Neural cell (in vitro differentiated cells): Measurements from ENCODE around the gene PTPRU. TPM values are rescaled to one million over a fixed set of nuclear protein-coding genes. Genes with fewer than 3 reads are reported as not detected.
"Not testable (repeated sequence)": the region's sequence is repeated elsewhere in the genome, so short reads cannot be mapped to it uniquely, and the experiment has no call there.

Experiments used
- H2AFZ ChIP-seq: fragments of 200-600, 300-800 bp; sonication (generic), shearing (Covaris generic); 2 replicates; pipeline ENCODE4 v1.6.0; 2014; ENCODE audit warnings: low read depth, mild to moderate bottlenecking, antibody characterized with exemption, low read length, moderate library complexity
- H3F3A ChIP-seq: fragments of 200-600 bp; shearing (Covaris generic); 2 replicates; pipeline ENCODE4 v1.6.1; 2016; ENCODE audit warnings: mild to moderate bottlenecking, moderate library complexity, mixed read lengths, antibody characterized with exemption, low read length; ENCODE audit not compliant: insufficient read depth, poor library complexity, severe bottlenecking
- H3K27ac ChIP-seq: fragments of 200-600, 300-800 bp; sonication (generic), shearing (Covaris generic); 2 replicates; pipeline ENCODE4 v1.5.1; 2014; ENCODE audit warnings: mild to moderate bottlenecking, low read length, moderate library complexity
- H3K27me3 ChIP-seq: fragments of 300-800, 200-600 bp; sonication (generic), shearing (Covaris generic); 2 replicates; pipeline ENCODE4 v1.6.0; 2014; ENCODE audit warnings: mild to moderate bottlenecking, low read depth, low read length, moderate library complexity; ENCODE audit not compliant: insufficient read depth
- H3K36me3 ChIP-seq: fragments of 300-800, 200-600 bp; sonication (generic), shearing (Covaris generic); 2 replicates; pipeline ENCODE4 v1.5.1; 2014; ENCODE audit warnings: mild to moderate bottlenecking, antibody characterized with exemption, low read length, moderate library complexity; ENCODE audit not compliant: insufficient read depth
- H3K4me2 ChIP-seq: fragments of 300-800, 200-600 bp; sonication (generic), shearing (Covaris generic); 2 replicates; pipeline ENCODE4 v1.6.0; 2014; ENCODE audit warnings: mild to moderate bottlenecking, low read length
- H3K4me3 ChIP-seq: fragments of 300-800, 200-600 bp; sonication (generic), shearing (Covaris generic); 2 replicates; pipeline ENCODE4 v1.5.1; 2014; ENCODE audit warnings: mild to moderate bottlenecking, low read length, moderate library complexity
- H3K79me2 ChIP-seq: fragments of 200-600 bp; shearing (Covaris generic); replicated peaks from 2 replicates; pipeline ENCODE4 v1.6.0; 2014; ENCODE audit warnings: mild to moderate bottlenecking, low read length, moderate library complexity; ENCODE audit not compliant: insufficient read depth
- H3K9ac ChIP-seq: fragments of 300-800, 200-600 bp; sonication (generic), shearing (Covaris generic); 2 replicates; pipeline ENCODE4 v1.6.1; 2016; ENCODE audit warnings: mild to moderate bottlenecking, low read length, mixed read lengths
- H3K9me2 ChIP-seq: fragments of 200-600 bp; shearing (Covaris generic); 2 replicates; pipeline ENCODE4 v1.6.1; 2016; ENCODE audit warnings: mild to moderate bottlenecking, low read length, mixed read lengths; ENCODE audit not compliant: insufficient read depth
- H3K9me3 ChIP-seq: fragments of 200-600, 300-800 bp; sonication (generic), shearing (Covaris generic); 2 replicates; pipeline ENCODE4 v1.6.1; 2016; ENCODE audit warnings: mild to moderate bottlenecking, mixed run types, low read length, moderate library complexity, mixed read lengths
- H4K20me1 ChIP-seq: fragments of 200-600 bp; shearing (Covaris generic); 2 replicates; pipeline ENCODE4 v1.6.1; 2016; ENCODE audit warnings: mild to moderate bottlenecking, mixed run types; ENCODE audit not compliant: insufficient read depth
- EP300 ChIP-seq: fragments of 450-650 bp; conservative IDR thresholded peaks from 2 replicates; pipeline ENCODE4 v1.6.1; 2014; ENCODE audit warnings: antibody characterized with exemption, mild to moderate bottlenecking, moderate library complexity; ENCODE audit not compliant: poor library complexity, severe bottlenecking
- EZH2 ChIP-seq: fragments of 200-600, 300-800 bp; shearing (Covaris generic), sonication (generic); IDR thresholded peaks from 2 replicates; pipeline ENCODE4 v1.6.1; 2014; ENCODE audit warnings: antibody characterized with exemption, low read length, borderline replicate concordance, mild to moderate bottlenecking; ENCODE audit not compliant: insufficient read depth, poor library complexity, severe bottlenecking
- MXI1 ChIP-seq: fragments of 450-650 bp; conservative IDR thresholded peaks from 2 replicates; pipeline ENCODE4 v1.6.1; 2014; ENCODE audit warnings: antibody characterized with exemption, mild to moderate bottlenecking; ENCODE audit not compliant: poor library complexity, severe bottlenecking
- POLR2AphosphoS5 ChIP-seq: IDR thresholded peaks from 2 replicates; pipeline ENCODE4 v1.6.1; 2012
- RAD21 ChIP-seq: fragments of 450-650 bp; conservative IDR thresholded peaks from 2 replicates; pipeline ENCODE4 v1.6.1; 2014; ENCODE audit warnings: antibody characterized with exemption, mild to moderate bottlenecking, moderate library complexity
- SMC3 ChIP-seq: fragments of 450-650 bp; conservative IDR thresholded peaks from 2 replicates; pipeline ENCODE4 v1.6.1; 2014; ENCODE audit warnings: antibody characterized with exemption, mild to moderate bottlenecking, moderate library complexity; ENCODE audit not compliant: poor library complexity
- TAF1 ChIP-seq: IDR thresholded peaks from 2 replicates; pipeline ENCODE4 v1.6.1; 2012; ENCODE audit warnings: low read depth
- polyA plus RNA-seq: library from polyadenylated mRNA; depleted of rRNA; stranded (reverse); fragments of >200 nt; gene quantifications from 2 replicates; pipeline ENCODE4 v1.2.3, GENCODE V29; 2014
- TF ChIP-seq, protein P1 (sequence below): IDR thresholded peaks from 2 replicates; pipeline ENCODE4 v1.6.1; 2012; ENCODE audit warnings: borderline replicate concordance
- TF ChIP-seq, protein P2 (sequence below): fragments of 450-650 bp; IDR thresholded peaks from 2 replicates; pipeline ENCODE4 v1.5.1; 2014; ENCODE audit warnings: antibody characterized with exemption, mild to moderate bottlenecking, moderate library complexity; ENCODE audit not compliant: poor library complexity, severe bottlenecking

Gene PTPRU
- polyA plus RNA-seq, 1 donor from 2014 or later: 5.0 TPM

GRCh38 chr1:29221296-29221695 lies 15.0 kb upstream of the PTPRU start:
- Histone ChIP-seq H3K9me2 (no peaks in the 10 kb centered on the region), H3K36me3 (no peaks in the 10 kb centered on the region), H3F3A (no peaks in the 10 kb centered on the region), H4K20me1 (no peaks in the 10 kb centered on the region), H3K4me3 (no peak overlapping the region), H3K4me2 (no peak overlapping the region), H3K9ac (no peak overlapping the region), H3K79me2 (no peaks in the 10 kb centered on the region), H3K9me3 (no peaks in the 10 kb centered on the region), H3K27me3 (no peaks in the 10 kb centered on the region), H3K27ac (no peak overlapping the region), H2AFZ (no peak overlapping the region)
- TF ChIP-seq SMC3: no peak
- no peak for TF ChIP-seq RAD21
- TF ChIP-seq EP300: no peak
- TF ChIP-seq EZH2: no peak
- no peak for TF ChIP-seq MXI1
- TF ChIP-seq, protein P1, sequence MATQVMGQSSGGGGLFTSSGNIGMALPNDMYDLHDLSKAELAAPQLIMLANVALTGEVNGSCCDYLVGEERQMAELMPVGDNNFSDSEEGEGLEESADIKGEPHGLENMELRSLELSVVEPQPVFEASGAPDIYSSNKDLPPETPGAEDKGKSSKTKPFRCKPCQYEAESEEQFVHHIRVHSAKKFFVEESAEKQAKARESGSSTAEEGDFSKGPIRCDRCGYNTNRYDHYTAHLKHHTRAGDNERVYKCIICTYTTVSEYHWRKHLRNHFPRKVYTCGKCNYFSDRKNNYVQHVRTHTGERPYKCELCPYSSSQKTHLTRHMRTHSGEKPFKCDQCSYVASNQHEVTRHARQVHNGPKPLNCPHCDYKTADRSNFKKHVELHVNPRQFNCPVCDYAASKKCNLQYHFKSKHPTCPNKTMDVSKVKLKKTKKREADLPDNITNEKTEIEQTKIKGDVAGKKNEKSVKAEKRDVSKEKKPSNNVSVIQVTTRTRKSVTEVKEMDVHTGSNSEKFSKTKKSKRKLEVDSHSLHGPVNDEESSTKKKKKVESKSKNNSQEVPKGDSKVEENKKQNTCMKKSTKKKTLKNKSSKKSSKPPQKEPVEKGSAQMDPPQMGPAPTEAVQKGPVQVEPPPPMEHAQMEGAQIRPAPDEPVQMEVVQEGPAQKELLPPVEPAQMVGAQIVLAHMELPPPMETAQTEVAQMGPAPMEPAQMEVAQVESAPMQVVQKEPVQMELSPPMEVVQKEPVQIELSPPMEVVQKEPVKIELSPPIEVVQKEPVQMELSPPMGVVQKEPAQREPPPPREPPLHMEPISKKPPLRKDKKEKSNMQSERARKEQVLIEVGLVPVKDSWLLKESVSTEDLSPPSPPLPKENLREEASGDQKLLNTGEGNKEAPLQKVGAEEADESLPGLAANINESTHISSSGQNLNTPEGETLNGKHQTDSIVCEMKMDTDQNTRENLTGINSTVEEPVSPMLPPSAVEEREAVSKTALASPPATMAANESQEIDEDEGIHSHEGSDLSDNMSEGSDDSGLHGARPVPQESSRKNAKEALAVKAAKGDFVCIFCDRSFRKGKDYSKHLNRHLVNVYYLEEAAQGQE: no peak

GRCh38 chr1:29222260-29222659 lies 14.1 kb upstream of the PTPRU start:
- H2AFZ ChIP-seq, H3K27me3 ChIP-seq, H3K79me2 ChIP-seq, H3K4me3 ChIP-seq, H3K4me2 ChIP-seq, H3K9me3 ChIP-seq, H3K9ac ChIP-seq, H4K20me1 ChIP-seq, H3K27ac ChIP-seq, H3F3A ChIP-seq, H3K9me2 ChIP-seq, H3K36me3 ChIP-seq: not testable (repeated sequence)

- no peak overlapping the region for H2AFZ ChIP-seq
- H3K27ac ChIP-seq: no peak overlapping the region
- no peaks in the 10 kb centered on the region for H3K27me3 ChIP-seq
- H4K20me1 ChIP-seq: no peaks in the 10 kb centered on the region
- no peaks in the 10 kb centered on the region for H3F3A ChIP-seq
- no peak overlapping the region for H3K4me2 ChIP-seq
- no peaks in the 10 kb centered on the region for H3K79me2 ChIP-seq
- H3K36me3 ChIP-seq: no peaks in the 10 kb centered on the region
- no peak overlapping the region for H3K9ac ChIP-seq
- H3K4me3 ChIP-seq: no peak overlapping the region
- no peaks in the 10 kb centered on the region for H3K9me3 ChIP-seq
- TF ChIP-seq TAF1: no peak
- TF ChIP-seq MXI1: no peak
- TF ChIP-seq, protein P2, sequence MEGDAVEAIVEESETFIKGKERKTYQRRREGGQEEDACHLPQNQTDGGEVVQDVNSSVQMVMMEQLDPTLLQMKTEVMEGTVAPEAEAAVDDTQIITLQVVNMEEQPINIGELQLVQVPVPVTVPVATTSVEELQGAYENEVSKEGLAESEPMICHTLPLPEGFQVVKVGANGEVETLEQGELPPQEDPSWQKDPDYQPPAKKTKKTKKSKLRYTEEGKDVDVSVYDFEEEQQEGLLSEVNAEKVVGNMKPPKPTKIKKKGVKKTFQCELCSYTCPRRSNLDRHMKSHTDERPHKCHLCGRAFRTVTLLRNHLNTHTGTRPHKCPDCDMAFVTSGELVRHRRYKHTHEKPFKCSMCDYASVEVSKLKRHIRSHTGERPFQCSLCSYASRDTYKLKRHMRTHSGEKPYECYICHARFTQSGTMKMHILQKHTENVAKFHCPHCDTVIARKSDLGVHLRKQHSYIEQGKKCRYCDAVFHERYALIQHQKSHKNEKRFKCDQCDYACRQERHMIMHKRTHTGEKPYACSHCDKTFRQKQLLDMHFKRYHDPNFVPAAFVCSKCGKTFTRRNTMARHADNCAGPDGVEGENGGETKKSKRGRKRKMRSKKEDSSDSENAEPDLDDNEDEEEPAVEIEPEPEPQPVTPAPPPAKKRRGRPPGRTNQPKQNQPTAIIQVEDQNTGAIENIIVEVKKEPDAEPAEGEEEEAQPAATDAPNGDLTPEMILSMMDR: no peak
- no peak for TF ChIP-seq EZH2
- no peak for TF ChIP-seq SMC3
- no peak for TF ChIP-seq EP300
- no peak for TF ChIP-seq RAD21
- TF ChIP-seq POLR2AphosphoS5: no peak
- TF ChIP-seq, protein P1: no peak
- no peaks in the 10 kb centered on the region for H3K9me2 ChIP-seq
These were observed 13.6 kb upstream of the PTPRU start for GRCh38 chr1:29222686-29223085.
